GM23248 (cell line): ENCODE measurements around the gene SHB. TPM values are rescaled to one million over a fixed set of nuclear protein-coding genes. Genes with fewer than 3 reads are reported as not detected.
"Not testable (repeated sequence)": the region's sequence is repeated elsewhere in the genome, so short reads cannot be mapped to it uniquely, and the experiment has no call there.

ENCODE experiments used
- DNase-seq: peaks from one replicate; pipeline ENCODE4 v3.0.0-alpha.2; 2015
- H2AFZ ChIP-seq: fragments of 200-600 bp; sonication (generic); 2 replicates; pipeline ENCODE4 v1.6.1; 2016; ENCODE audit warnings: antibody characterized with exemption
- H3F3A ChIP-seq: fragments of 200-600 bp; sonication (generic); 2 replicates; pipeline ENCODE4 v1.6.1; 2016; ENCODE audit warnings: mild to moderate bottlenecking, antibody characterized with exemption, mixed run types; ENCODE audit not compliant: insufficient read depth
- H3K27ac ChIP-seq: fragments of 200-600 bp; sonication (generic); 2 replicates; pipeline ENCODE4 v1.5.1; 2016; ENCODE audit warnings: mild to moderate bottlenecking
- H3K27me3 ChIP-seq: fragments of 200-600 bp; sonication (generic); replicated peaks from 2 replicates; pipeline ENCODE4 v1.6.1; 2016; ENCODE audit warnings: mild to moderate bottlenecking; ENCODE audit not compliant: insufficient read depth
- H3K36me3 ChIP-seq: fragments of 200-600 bp; sonication (generic); 2 replicates; pipeline ENCODE4 v1.6.1; 2016; ENCODE audit warnings: low read depth, mild to moderate bottlenecking
- H3K4me1 ChIP-seq: fragments of 200-600 bp; sonication (generic); 2 replicates; pipeline ENCODE4 v1.6.1; 2016; ENCODE audit warnings: mild to moderate bottlenecking; ENCODE audit not compliant: insufficient read depth
- H3K4me2 ChIP-seq: fragments of 200-600 bp; sonication (generic); one replicate; pipeline ENCODE4 v1.6.1; 2016; ENCODE audit warnings: mild to moderate bottlenecking; ENCODE audit not compliant: unreplicated experiment
- H3K4me3 ChIP-seq: fragments of 200-600 bp; sonication (generic); 2 replicates; pipeline ENCODE4 v1.5.1; 2016; ENCODE audit warnings: mild to moderate bottlenecking
- H3K79me2 ChIP-seq: fragments of 200-600 bp; sonication (generic); 2 replicates; pipeline ENCODE4 v1.6.1; 2016; ENCODE audit warnings: mild to moderate bottlenecking; ENCODE audit not compliant: insufficient read depth
- H3K9ac ChIP-seq: fragments of 200-600 bp; sonication (generic); 2 replicates; pipeline ENCODE4 v1.6.1; 2016; ENCODE audit warnings: mild to moderate bottlenecking
- H3K9me2 ChIP-seq: fragments of 200-600 bp; sonication (generic); 2 replicates; pipeline ENCODE4 v1.6.1; 2016; ENCODE audit warnings: mixed run types, mild to moderate bottlenecking, moderate library complexity; ENCODE audit not compliant: insufficient read depth
- H3K9me3 ChIP-seq: fragments of 200-600 bp; sonication (generic); one replicate; pipeline ENCODE4 v1.6.1; 2017; ENCODE audit warnings: low read depth
- H4K20me1 ChIP-seq: fragments of 200-600 bp; sonication (generic); 2 replicates; pipeline ENCODE4 v1.6.0; 2016; ENCODE audit not compliant: insufficient read depth
- EZH2 ChIP-seq: fragments of 200-600 bp; sonication (generic); IDR thresholded peaks from 2 replicates; pipeline ENCODE4 v1.6.1; 2018; ENCODE audit warnings: antibody characterized with exemption, mild to moderate bottlenecking; ENCODE audit not compliant: insufficient read depth, poor library complexity, severe bottlenecking
- EZH2phosphoT487 ChIP-seq: fragments of 200-600 bp; sonication (generic); IDR thresholded peaks from 2 replicates; pipeline ENCODE4 v1.6.1; 2018; ENCODE audit warnings: antibody characterized with exemption, moderate library complexity, mild to moderate bottlenecking, low read depth; ENCODE audit not compliant: insufficient read depth
- WGBS, 2 experiments: methylation state at CpG; one replicate each; pipeline ENCODE4 v1.1.6; 2015 to 2017; ENCODE audit warnings: low lambda C conversion rate in 2 of 2, low coverage in 1 of 2; ENCODE audit errors: missing lambda C conversion rate in 2 of 2; 5-methylcytosine and 5-hydroxymethylcytosine counted together
- in situ Hi-C: fragments of 300-500 bp; cut with MboI; formaldehyde crosslinking; loops from 2 replicates; pipeline ENCODE4 v1.15.0; 2020
- polyA plus RNA-seq: library from polyadenylated mRNA; unstranded; fragments of >200 nt; fragmentation: Nextera tagmentation; extraction: Ambion mirVana; gene quantifications from 2 replicates; pipeline ENCODE4 v1.2.1, GENCODE V29; 2016
- total RNA-seq: library from RNA; depleted of rRNA; stranded (reverse); fragments of >200 nt; shearing (Covaris generic); gene quantifications from 2 replicates; pipeline ENCODE4 v1.2.3, GENCODE V29; 2014

SHB gene
- total and polyA plus RNA-seq, 2 experiments from 2014 or later = 3.9 to 11.1 TPM

DNA sequence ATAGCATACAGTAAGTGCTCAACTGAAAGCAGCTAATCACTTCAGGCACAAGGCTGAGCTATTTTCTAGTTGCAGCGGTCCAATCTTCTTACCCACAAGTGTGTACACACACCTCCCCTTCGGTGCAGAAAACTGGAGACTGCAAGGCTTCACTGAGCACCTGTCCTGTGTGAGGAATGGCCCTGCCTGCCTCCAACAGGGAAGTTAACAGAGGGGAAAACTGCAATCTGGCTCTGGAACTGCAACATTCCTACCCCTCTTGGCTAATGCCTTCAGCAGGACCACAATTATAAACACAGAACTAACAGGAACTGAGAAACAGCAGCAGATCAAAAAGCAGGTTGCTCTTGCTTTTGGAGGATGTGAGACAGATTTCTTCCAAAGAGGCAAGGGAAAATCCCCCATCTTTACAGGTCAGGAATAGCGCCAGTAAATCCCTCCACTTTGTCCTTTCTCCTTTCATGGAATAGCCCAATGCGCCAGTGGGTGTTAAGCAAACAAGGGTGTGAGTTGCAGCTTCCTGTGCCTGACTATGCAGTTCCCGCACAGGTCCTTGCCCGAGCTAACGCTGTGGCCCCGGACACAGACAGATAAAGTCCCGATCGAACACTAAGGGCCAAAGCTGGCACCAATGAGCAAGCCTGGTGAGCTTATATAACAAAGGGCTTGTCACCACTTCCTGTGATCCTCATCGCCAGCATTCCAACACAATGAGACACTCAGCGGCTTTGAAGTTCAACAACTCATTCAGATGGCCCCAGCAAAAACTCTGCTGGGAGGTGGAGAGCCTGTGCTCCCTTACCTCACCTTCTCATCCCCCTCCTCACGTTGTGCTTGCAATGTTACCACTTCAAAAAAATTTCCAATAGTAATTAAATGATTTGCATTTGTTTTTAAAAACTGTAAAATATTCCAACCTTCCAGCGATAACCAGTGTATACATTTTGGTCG is 21.5 kb downstream of the SHB start:
- 25 to 27% methylated on average over 15 of the region's 15 CpGs for WGBS, 2 experiments
- Histone ChIP-seq H3K4me1 (peaks cover 32% of the 10 kb centered on the region), H4K20me1 (no peaks in the 10 kb centered on the region), H3K9ac (peak overlapping the region; percentile 68), H3K4me2 (peak overlapping the region; percentile 83), H3K36me3 (no peaks in the 10 kb centered on the region), H3K9me2 (no peaks in the 10 kb centered on the region), H3K79me2 (peaks cover 81% of the 10 kb centered on the region), H3K27ac (peak overlapping the region; percentile 87), H3K4me3 (peak overlapping the region; percentile 54), H3F3A (peaks cover 35% of the 10 kb centered on the region), H3K9me3 (no peaks in the 10 kb centered on the region), H2AFZ (no peak overlapping the region), H3K27me3 (no peaks in the 10 kb centered on the region)
- no peak for TF ChIP-seq EZH2phosphoT487
- in situ Hi-C loops = no loop called here
- peak; percentile 96 for DNase-seq

DNA sequence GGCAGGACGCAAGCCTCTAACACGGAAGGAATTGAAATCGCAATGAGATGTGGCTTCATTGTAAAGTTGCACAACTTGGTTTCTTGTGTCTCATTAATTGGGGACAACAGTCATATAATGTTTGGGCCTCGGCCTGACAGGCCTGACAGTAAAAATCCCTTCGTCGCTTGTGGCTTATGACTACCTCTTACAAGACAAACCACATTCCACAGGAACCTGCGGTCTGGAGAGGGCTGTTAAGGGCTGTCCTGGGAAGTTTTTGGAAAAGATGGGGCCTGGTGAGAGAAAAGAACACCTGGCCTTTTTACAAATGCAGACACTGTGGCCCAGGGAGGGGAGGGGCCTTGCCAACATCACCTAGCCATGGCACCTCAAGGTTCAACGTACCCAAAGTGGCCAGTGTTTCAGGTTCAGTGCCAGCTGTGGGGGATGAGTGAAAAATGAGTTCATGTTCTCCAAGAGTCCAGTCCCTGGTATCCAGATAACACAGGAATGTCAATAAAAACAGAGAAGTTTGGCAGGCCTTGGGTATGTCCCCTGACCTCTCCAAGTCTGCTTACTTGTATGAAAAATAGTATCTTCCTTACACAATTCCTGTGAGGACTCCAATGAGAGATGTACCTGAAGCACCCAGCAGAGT is 22.2 kb downstream of the SHB start:
- DNase-seq = peak; percentile 75

DNA sequence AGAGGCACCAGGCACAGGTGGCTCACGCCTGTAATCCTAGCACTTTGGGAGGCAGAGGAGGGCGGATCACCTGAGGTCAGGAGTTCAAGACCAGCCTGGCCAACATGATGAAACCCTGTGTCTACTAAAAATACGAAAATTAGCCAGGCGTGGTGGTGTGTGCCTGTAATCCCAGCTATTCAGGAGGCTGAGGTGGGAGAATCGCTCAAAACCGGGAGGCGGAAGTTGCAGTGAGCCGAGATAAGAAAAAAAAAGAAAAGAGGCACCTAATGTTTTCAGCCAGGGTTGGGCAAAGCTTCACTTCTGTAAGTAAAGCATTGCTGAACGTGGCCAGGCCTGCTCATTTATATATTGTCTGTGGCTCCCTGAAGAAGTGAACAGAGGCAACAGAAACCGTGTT is 23.1 kb downstream of the SHB start:
- WGBS, 2 experiments = 95 to 97% methylated on average over 10 of the region's 10 CpGs
- H4K20me1 ChIP-seq, H3K9me3 ChIP-seq, H3K9me2 ChIP-seq, in situ Hi-C loops, H3K36me3 ChIP-seq, DNase-seq, H3K27me3 ChIP-seq, H2AFZ ChIP-seq, H3K4me3 ChIP-seq: not testable (repeated sequence)
- Histone ChIP-seq H3K79me2 (peaks cover 85% of the 10 kb centered on the region), H3K27ac (peak overlapping the region; percentile 87), H3K4me1 (peaks cover 39% of the 10 kb centered on the region), H3K4me2 (peak overlapping the region; percentile 83), H3F3A (peaks cover 35% of the 10 kb centered on the region), H3K9ac (0 out of 2 replicates have a peak overlapping the region, but pooled peaks have one; percentile 68)

More for the DNA sequence above, 22.2 kb downstream of the SHB start:
- Histone ChIP-seq H3K4me3 (peak overlapping the region; percentile 54), H3K79me2 (peaks cover 81% of the 10 kb centered on the region), H3K9me2 (no peaks in the 10 kb centered on the region), H3F3A (peaks cover 35% of the 10 kb centered on the region), H3K9ac (peak overlapping the region; percentile 68), H3K9me3 (no peaks in the 10 kb centered on the region), H3K27ac (peak overlapping the region; percentile 87), H3K4me1 (peaks cover 34% of the 10 kb centered on the region), H3K27me3 (no peaks in the 10 kb centered on the region), H2AFZ (no peak overlapping the region), H3K36me3 (no peaks in the 10 kb centered on the region), H4K20me1 (no peaks in the 10 kb centered on the region), H3K4me2 (peak overlapping the region; percentile 83)
- in situ Hi-C loops = no loop called here
- WGBS, 2 experiments = 33 to 35% methylated on average over 8 of the region's 8 CpGs
- TF ChIP-seq EZH2 = no peak
- TF ChIP-seq EZH2phosphoT487 = 0 out of 2 replicates have a peak, but pooled peaks have one; percentile 53

GRCh38 chr9:38044706-38045105 is 24.3 kb downstream of the SHB start:
- Histone ChIP-seq H3K9me3 (no peaks in the 10 kb centered on the region), H3K4me2 (no peak overlapping the region), H4K20me1 (no peaks in the 10 kb centered on the region), H2AFZ (no peak overlapping the region), H3K36me3 (no peaks in the 10 kb centered on the region), H3F3A (peaks cover 35% of the 10 kb centered on the region), H3K4me3 (no peak overlapping the region), H3K27me3 (no peaks in the 10 kb centered on the region), H3K9ac (no peak overlapping the region), H3K9me2 (no peaks in the 10 kb centered on the region), H3K4me1 (peaks cover 39% of the 10 kb centered on the region), H3K79me2 (peaks cover 85% of the 10 kb centered on the region), H3K27ac (no peak overlapping the region)
- WGBS, 2 experiments = 92 to 94% methylated on average over 2 of the region's 2 CpGs
- in situ Hi-C loops = no loop called here
- DNase-seq = no peak
- no peak for TF ChIP-seq EZH2
- no peak for TF ChIP-seq EZH2phosphoT487
